ENCODE data around the gene CA5A.

Gene CA5A

DNA sequence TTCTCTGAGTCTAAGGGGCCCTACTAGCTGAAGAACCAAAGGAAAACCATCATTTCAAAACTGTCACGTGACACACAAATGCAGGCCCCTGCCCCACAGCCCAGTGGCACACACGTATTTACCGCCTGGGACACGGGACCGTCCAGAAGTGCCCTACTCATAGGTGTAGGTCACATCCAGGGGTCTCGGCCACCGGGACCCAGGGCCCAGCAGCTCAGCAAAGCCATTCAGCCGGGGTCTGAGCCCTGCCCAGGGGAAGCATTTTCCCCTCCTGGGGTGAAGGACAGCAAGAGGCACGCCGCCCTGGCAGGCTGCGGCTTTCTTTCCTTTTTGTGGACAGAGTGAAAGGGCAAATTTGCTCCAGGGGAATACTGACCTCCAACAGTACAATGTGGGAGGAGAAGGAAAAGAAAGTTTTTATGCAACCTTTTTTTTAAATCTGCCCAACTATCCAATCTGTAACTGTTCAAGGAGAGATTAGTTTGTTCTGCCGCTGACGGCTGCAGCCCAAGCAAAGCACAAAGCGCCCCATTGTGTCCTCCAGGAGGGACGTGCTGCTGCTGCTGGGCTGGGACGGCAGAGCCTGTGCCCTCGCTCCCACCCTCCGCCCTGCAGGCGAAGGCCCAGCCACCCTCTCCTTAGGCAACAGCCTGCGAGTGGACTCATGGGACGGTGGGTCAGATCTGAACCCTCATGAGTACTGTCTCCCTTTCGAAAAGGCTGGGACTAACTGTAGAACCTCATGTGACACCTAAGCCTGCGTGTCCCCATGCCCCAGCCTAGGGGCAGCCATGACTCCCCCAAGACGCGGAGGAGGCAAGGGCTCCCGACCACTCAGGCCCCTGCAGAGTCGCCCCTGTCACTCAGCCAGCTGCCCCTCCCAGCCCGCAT is 88.3 kb downstream of the CA5A start:
- no peak for DNase-seq

DNA sequence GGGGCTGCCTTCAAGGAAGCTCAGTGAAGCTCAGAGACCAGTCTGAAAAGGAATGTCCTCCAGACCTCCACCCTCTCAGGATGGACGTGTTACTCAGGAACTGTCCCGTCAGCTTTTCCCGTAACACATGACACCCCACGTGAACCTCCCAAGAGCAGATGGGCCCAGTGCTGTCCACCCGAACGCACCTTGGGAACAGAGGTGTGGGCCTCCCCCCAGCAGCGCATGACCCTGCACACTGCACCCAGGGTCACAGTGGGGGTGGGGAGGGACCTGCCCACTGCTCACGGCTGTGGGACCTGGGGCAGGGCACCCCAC is 88.9 kb downstream of the CA5A start:
- DNase-seq = no peak

DNA sequence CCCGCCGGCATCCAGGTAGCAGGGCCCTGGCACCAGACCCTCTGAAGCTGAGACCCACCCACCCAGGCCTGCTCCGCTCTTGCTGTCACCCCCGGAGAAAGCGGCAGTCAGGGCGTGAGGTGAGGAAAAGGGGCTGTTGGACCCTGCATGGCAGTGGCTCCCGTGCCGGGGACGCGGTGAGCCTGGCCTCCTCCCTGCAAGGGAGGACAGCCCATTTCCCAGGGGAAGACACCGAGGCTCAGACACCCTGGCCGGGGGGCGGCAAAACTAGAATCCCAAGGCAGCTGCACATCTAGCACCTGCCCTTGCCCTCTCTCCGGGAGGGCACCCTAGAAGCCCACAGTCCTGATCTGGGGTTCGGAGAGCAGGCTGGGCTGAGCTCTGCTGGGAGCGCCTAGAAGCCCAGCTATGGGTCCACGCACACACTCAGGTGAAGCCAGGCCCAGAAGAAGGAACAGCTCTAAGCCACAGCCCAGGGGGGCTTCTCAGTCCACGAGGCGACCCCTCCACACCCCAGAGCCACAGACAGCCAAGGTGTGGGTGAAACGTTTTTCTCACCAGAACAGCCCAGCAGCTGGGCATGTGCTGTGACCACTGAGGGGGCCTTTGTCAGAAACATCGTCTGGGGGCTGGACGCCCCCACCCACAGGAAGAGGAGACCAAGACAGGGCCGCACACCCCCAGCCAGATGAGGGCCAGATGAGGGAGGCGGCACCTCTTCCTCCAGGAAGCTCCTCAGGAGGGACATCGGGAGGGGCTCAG is 89.4 kb downstream of the CA5A start:
- DNase-seq = no peak

DNA sequence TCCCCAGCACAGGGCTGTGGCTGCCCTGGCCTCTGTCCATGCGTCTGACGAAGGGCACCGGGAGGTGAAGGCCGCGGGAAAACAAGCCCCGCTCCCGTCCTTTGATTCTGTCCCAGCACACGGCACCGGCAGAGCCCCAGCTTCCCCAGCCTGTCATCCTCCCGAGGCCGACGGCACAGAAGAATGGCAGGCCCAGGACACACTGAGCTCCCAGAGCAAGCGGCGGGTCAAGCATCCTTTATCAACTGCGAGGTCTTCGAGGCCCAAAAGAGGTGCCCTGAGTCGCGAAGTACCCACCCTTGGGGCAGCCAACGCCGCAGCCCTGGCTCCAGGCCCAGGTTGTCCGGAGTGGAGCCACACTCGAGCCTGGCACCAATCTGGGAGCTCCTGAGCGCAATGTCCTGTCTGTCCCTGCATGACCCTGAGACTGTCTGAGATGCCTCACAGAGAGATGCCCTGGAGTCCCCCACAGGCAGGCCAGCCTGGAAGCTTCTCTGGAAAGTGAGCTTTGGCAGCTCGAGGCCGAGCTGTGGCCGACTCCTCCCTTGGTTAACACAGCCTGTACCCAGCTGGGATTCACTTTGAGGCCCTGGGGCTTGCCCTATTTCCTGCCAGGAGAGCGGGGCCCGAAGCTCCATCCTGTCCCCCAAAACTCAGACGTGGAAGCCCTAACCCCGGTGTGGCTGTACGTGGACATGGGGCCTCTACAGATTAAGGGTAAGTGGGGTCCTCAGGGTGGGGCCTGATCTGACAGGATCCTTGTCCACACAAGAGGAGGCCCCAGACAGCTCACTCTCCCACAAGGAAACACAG is 90.3 kb downstream of the CA5A start:
- DNase-seq = no peak

DNA sequence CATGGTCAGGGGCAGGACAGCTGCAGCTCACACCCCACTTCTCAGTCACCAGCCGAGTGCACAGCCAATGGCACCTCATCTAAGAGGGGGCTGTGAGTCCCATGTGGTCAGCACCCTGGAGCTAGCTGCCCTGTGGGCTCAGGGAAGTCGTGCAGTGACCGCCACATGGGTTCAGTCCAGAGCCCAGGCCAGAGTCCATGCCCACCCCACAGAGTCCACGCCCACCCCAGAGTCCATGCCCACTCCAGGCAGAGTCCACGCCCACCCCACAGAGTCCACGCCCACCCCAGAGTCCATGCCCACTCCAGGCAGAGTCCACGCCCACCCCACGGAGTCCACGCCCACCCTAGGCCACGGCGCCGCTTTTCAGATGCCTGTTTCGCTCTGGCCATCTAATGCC is 91.1 kb downstream of the CA5A start:
- DNase-seq = no peak

DNA sequence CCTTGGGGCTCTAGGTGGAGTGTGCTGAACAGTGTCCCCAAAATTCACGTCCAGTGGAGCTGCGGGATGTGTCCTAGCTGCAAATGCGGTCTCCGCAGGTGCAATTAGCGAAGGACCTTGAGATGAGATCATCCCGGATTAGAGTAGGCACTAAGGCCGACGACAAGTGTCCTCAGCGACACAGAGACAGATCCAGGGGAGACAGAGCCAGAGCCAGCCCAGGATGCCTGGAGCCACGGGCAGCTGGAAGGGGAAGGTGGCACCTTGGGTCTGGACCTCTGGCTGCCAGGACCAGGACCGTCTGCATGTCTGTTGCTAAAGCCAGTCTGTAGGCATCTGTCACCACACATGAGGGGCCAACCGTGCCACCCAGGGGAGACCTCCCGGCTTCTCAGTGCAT is 91.5 kb downstream of the CA5A start:
- DNase-seq = no peak

DNA sequence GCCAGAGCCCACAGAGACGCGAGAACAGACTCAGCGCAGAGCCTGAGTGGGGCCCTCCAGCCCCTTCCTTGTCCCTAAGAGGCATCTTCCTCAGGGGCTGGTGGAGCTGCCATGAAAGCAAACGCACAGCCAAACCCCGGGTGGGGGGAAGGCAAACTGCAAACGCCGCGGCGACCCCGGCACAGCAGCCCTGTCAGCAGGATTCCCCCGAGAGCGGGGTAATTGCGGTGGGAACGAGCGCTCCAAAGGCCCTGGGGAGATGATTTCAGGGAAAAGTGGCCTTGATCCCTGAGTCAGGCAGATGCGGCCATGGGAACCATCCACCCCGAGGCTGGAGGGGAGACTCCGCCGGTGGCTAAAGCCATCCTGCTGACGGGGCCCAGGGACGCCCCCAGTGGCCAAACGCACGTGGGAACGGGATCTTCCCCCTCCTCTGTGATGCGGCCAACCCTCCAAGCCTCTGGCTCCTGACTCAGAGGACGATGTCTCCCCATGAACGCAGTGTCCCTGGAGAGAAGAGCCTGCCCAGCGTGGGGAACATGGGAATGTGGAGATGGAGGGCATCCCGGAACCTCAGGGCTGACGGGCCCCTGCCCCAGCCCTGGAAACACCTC is 92.1 kb downstream of the CA5A start:
- DNase-seq = no peak

DNA sequence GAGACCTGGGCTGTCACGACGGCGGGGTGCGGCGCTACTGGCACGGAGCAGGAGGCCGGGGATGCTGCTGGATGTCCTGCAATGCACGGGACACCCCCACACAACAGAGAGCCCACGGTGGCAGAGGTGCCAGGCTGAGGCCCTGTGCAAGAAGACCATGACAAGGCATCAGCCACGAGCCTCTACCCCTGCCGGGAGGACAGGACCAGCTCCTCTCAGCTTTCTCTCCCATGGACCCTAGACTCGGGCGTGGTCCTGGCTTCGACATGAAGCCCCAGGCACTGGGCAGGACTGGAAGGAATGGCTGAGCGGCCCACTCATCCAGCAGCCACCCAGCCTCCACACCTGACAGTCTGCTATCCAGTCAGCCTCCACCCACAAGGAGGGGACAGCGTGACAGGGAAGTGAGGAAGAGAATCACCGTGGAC is 92.6 kb downstream of the CA5A start:
- no peak for DNase-seq

DNA sequence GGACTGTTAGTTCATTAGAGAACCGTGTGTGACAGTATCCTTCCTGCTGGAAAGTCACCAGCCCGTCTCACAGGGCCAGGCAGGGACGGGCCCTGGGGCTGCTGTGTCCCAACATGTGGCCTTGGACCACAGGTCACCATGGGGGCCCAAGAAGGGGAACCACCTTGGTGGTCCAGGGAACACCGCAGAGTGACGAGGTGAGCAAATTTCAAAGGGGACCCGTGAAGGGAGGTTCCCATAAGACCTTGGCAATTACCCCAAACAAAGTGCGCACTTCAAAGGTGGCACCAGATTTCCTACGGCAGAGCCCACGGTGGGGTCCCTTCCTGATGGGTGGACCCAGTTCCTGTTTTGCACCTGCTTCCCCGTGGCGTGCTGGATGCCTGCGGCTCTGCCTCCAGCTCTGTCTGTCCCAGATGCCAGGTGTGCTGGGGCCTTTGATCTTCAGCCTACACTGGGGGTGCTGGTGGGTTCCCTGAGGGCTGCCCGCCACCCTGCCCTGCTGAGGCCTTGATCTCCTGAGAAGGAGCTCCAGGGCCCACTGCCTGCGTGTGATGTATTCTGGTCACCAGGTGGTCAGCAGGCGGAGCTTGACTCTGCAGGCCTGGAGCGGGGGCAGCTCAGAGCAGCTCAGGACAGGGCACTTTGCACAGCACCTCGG is 94.0 kb downstream of the CA5A start:
- no peak for DNase-seq

DNA sequence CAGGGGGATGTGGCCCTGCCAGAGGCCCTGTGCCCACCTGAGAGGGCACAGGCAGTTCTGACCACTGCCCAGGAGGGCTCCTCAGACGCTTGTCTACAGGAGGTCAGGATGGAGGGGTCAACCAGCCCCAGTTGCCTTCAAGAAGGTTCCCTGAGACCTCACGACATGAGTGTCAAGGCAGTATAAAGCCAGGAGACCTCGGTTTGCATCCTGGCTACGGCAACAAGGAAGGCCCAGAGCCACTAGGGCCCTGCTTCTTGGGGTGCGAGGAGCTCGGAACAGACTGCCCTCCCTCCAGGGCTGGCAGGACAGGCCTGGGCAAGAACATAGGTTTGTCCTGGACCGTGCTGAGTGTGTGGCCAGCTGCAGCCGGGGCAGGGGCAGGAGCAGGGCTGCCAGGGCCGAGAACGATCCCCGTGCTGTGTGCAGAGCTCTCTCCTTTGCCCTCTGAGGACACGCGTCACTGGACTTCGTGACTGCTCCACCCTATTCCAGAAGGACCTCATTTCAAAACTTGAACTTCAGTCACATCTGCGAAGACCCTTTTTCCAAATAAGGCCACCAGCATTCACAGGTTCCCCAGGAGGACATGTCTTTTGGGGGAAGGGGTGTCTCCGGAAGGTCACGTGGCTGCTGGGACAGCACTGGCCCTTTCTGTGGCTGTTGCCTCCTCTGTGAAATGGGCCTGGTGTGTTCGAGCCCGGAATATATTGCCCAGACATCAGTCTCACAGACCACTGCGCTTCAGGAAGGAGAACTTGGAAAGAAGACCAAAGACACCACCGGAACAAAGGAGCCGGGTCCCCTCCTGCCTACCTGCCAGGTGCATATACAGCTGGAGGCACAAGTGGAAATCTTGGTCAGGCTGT is 94.8 kb downstream of the CA5A start:
- DNase-seq = no peak

DNA sequence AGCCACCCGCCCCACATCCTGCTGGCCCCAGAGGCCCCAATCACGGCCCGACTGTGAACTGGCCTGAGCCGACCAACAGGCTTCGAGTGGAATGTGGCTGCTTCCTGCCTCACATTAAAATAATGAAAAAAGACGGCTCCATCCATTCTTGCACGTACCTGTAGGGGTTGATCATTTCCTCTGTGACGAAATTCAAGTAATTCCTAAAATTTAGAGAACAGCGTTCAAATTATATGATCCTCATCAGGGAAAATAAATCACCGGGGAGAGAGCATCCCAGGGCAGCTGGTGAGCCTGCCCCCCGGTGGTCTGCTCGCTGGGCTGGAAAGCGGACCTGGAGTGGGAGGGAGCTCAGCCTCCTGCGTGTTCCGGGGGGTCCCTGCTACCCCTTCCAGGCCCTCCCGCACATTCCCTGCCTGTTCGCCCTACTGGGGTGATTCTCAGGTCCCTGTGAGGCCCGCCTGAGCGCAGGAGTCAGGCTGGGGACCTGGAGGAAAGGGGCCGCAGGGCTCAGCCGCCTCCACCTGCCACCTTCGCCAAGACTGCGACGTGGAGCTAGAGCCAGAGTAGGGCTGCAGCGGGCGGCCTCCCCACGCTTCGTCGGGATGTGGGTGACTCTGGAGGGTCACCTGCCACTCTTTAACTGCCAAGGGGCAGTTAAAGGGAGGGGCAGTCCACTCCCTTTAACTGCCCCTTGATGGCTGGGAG is 95.9 kb downstream of the CA5A start:
- DNase-seq = no peak

DNA sequence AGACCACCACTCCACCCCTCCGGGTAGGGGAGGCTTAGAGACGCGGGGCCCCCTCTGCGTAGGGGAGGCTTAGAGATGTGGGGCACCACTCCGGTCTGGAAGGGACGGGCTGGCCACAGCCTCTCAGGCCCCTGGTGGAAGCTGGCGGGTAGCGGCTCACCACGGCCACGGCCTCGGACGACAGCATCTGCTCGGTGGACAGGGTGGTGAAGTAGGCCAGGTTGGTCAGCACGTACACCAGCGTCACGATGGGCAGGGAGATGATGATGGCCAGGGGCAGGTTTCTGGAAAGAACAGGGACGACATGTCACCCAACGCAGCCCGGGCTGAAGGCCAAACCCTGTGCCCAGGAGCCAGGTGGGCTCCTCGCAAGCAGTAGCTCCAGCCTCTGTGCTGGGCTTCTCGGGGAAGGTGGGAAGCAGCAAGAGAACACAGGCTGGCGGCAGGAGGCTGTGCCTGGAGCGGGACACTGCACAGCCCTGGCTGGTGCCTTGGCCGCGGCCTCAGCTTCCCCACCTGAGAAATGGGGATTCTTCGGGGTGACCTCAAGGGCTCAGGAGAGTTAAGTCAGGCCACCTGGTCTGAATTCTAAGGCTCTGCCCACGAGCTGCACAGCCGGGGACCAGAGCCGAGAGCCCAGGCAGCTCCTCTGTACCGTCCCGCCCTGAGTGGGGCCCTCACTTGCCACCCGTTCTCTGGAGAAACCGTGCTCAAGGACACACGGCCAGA is 96.6 kb downstream of the CA5A start:
- DNase-seq = no peak

DNA sequence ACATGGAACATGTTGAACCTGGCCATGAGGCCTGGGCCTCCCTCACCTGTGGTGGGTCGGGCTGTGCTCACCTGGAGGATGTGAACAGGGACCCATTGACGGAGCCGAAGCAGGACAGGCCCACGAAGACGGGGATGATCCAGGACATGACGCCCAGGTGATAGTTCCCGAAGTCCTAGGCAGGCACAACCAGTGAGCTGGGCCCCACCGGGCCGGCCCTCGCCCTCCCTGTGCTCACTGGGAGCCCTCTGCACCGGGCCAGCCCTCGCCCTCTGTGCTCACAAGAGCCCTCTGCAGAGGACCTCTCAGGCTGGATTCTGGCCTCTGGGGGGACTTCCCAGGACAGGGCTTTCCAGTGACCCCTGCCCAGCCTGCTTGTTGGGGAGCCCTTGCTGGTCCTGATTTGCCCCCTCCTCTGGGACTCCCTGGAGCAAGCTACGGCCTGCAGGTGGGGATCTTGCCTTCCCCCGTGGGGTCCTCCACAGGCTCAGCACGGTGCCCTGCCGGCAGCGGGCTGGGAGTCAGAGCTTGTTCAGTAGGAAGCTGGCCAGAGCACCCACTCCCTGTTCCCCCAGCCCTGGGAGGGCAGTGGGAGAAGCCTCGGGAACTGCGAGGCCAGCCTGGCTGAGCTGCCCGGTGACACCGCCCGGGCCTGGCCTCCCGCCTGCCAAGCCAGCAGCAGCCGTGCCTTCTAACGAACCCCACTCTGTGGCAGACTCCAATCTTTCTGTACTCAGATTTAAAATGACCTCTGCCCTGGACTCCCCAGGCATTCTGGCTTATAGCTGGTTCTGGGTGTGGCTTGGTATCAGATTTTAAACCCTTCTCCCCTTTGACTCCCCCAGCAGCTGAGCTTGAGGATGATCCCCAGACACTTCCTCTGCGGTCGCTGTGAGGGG is 97.4 kb downstream of the CA5A start:
- DNase-seq = no peak

Data from activated T-cell treated with anti-CD3 and anti-CD28 coated beads, Interleukin-2, amount 50 U/mL, for 1 hour (primary cell).